NT2/D1 (cell line): ENCODE measurements around the gene ENO2.
"Not testable (repeated sequence)": the region's sequence is repeated elsewhere in the genome, so short reads cannot be mapped to it uniquely, and the experiment has no call there.

Experiments used
- DNase-seq: peaks from one replicate; pipeline ENCODE4 v3.0.0-alpha.2; 2011; ENCODE audit warnings: low read depth, low spot score
- H3K27me3 ChIP-seq: 2 replicates; pipeline ENCODE4 v1.6.0; 2011; ENCODE audit warnings: mild to moderate bottlenecking; ENCODE audit not compliant: insufficient read length, insufficient read depth
- H3K36me3 ChIP-seq: 2 replicates; pipeline ENCODE4 v1.6.1; 2011; ENCODE audit warnings: mild to moderate bottlenecking, low read length, mixed read lengths; ENCODE audit not compliant: insufficient read depth, insufficient read length
- H3K4me1 ChIP-seq: 2 replicates; pipeline ENCODE4 v1.5.1; 2011; ENCODE audit not compliant: insufficient read depth, insufficient read length
- H3K4me3 ChIP-seq: 2 replicates; pipeline ENCODE4 v1.5.1; 2011; ENCODE audit warnings: low read depth; ENCODE audit not compliant: insufficient read length
- H3K9ac ChIP-seq: 2 replicates; pipeline ENCODE4 v1.6.0; 2011; ENCODE audit warnings: low read depth; ENCODE audit not compliant: insufficient read length
- H3K9me3 ChIP-seq: 2 replicates; pipeline ENCODE4 v1.5.1; 2011; ENCODE audit warnings: mild to moderate bottlenecking, low read length; ENCODE audit not compliant: insufficient read depth
- SUZ12 ChIP-seq: IDR thresholded peaks from 2 replicates; pipeline ENCODE4 v1.6.1; 2011; ENCODE audit not compliant: insufficient read length, insufficient read depth; ENCODE audit errors: extremely low read depth
- YY1 ChIP-seq: IDR thresholded peaks from 2 replicates; pipeline ENCODE4 v1.6.1; 2011; ENCODE audit not compliant: insufficient read length, insufficient read depth
- ZNF274 ChIP-seq: IDR thresholded peaks from 2 replicates; pipeline ENCODE4 v1.6.1; 2011; ENCODE audit warnings: mild to moderate bottlenecking, low read depth, low read length

The ENO2 gene

GRCh38 chr12:6902448-6902847 is 11.9 kb upstream of the ENO2 start:
- H3K36me3 ChIP-seq, result peaks cover 5% of the 10 kb centered on the region
- H3K4me1 ChIP-seq, result peaks cover 10% of the 10 kb centered on the region
- H3K4me3 ChIP-seq, result no peak overlapping the region
- no peak for TF ChIP-seq SUZ12
- no peak for TF ChIP-seq YY1
- TF ChIP-seq ZNF274, result no peak
- no peak for DNase-seq
- H3K9ac ChIP-seq, result no peak overlapping the region
- peaks cover 14% of the 10 kb centered on the region for H3K27me3 ChIP-seq
- H3K9me3 ChIP-seq, result no peaks in the 10 kb centered on the region

- H3K4me3 ChIP-seq, result no peak overlapping the region
- TF ChIP-seq SUZ12 (no peak), YY1 (no peak), ZNF274 (no peak)
- peaks cover 10% of the 10 kb centered on the region for H3K4me1 ChIP-seq
- no peak overlapping the region for H3K9ac ChIP-seq
- H3K9me3 ChIP-seq, result no peaks in the 10 kb centered on the region
- H3K36me3 ChIP-seq, result peaks cover 5% of the 10 kb centered on the region
- H3K27me3 ChIP-seq, result peaks cover 14% of the 10 kb centered on the region
- DNase-seq, result no peak
These were observed 10.7 kb upstream of the ENO2 start for GRCh38 chr12:6903722-6904121.

GRCh38 chr12:6904280-6905276 is 9.8 kb upstream of the ENO2 start, which contains the start of gene LRRC23:
LRRC23 (plus strand) TSS chr12:6904822; CDS start chr12:6905634, 812 bp downstream.
- Histone ChIP-seq H3K9me3 (no peaks in the 10 kb centered on the region), H3K36me3 (peaks cover 5% of the 10 kb centered on the region), H3K4me3 (peak within 1 kb of the TSS; percentile 62), H3K9ac (peak within 1 kb of the TSS; percentile 84), H3K4me1 (peaks cover 10% of the 10 kb centered on the region), H3K27me3 (peaks cover 14% of the 10 kb centered on the region)
- DNase-seq, result peak; percentile 100
- TF ChIP-seq YY1 (no peak), ZNF274 (no peak)

- Histone ChIP-seq H3K27me3 (peaks cover 14% of the 10 kb centered on the region), H3K9me3 (no peaks in the 10 kb centered on the region), H3K4me1 (peaks cover 10% of the 10 kb centered on the region), H3K36me3 (peaks cover 5% of the 10 kb centered on the region), H3K4me3 (peak overlapping the region; percentile 62), H3K9ac (peak overlapping the region; percentile 84)
- no peak for DNase-seq
- TF ChIP-seq ZNF274 (no peak), YY1 (no peak), SUZ12 (no peak)
These were observed 8.9 kb upstream of the ENO2 start for GRCh38 chr12:6905414-6906040.

- not testable (repeated sequence) for H3K4me3 ChIP-seq, H3K9me3 ChIP-seq, H3K36me3 ChIP-seq, H3K9ac ChIP-seq, DNase-seq
- peaks cover 15% of the 10 kb centered on the region for H3K4me1 ChIP-seq
- peaks cover 14% of the 10 kb centered on the region for H3K27me3 ChIP-seq
These were observed 6.2 kb upstream of the ENO2 start for GRCh38 chr12:6908141-6908540.

- Histone ChIP-seq H3K4me3 (no peak overlapping the region), H3K36me3 (peaks cover 5% of the 10 kb centered on the region), H3K9me3 (no peaks in the 10 kb centered on the region), H3K27me3 (peaks cover 16% of the 10 kb centered on the region), H3K9ac (no peak overlapping the region), H3K4me1 (peaks cover 15% of the 10 kb centered on the region)
- TF ChIP-seq YY1 (no peak), SUZ12 (no peak), ZNF274 (no peak)
- DNase-seq, result no peak
These were observed 4.8 kb upstream of the ENO2 start for GRCh38 chr12:6909421-6910145.
